ENCODE results near the gene ZNF280D. TPM values are rescaled to one million over a fixed set of nuclear protein-coding genes. Genes with fewer than 3 reads are reported as not detected.

Gene ZNF280D
- total RNA-seq, 2 donors from 2014 or later, result 35.1 to 44.2 TPM

- no peaks in the 10 kb centered on the region for H3K27me3 ChIP-seq (replicated peaks; ENCODE audit: insufficient read depth)
- H3K4me1 ChIP-seq (replicated peaks), result peaks cover under 1% of the 10 kb centered on the region
- no peak for DNase-seq (ENCODE audit: low spot score)
- TF ChIP-seq, protein P1, sequence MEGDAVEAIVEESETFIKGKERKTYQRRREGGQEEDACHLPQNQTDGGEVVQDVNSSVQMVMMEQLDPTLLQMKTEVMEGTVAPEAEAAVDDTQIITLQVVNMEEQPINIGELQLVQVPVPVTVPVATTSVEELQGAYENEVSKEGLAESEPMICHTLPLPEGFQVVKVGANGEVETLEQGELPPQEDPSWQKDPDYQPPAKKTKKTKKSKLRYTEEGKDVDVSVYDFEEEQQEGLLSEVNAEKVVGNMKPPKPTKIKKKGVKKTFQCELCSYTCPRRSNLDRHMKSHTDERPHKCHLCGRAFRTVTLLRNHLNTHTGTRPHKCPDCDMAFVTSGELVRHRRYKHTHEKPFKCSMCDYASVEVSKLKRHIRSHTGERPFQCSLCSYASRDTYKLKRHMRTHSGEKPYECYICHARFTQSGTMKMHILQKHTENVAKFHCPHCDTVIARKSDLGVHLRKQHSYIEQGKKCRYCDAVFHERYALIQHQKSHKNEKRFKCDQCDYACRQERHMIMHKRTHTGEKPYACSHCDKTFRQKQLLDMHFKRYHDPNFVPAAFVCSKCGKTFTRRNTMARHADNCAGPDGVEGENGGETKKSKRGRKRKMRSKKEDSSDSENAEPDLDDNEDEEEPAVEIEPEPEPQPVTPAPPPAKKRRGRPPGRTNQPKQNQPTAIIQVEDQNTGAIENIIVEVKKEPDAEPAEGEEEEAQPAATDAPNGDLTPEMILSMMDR (IDR thresholded peaks at IDR 0.05), result no peak
- TF ChIP-seq POLR2AphosphoS5 (IDR thresholded peaks at IDR 0.05) (no peak), POLR2A (IDR thresholded peaks at IDR 0.05) (no peak)
- 74% methylated on average over 1 of the region's 1 CpG for WGBS
- no peak overlapping the region for H3K4me3 ChIP-seq
- no peaks in the 10 kb centered on the region for H3K9me3 ChIP-seq
- no peaks in the 10 kb centered on the region for H3K36me3 ChIP-seq
- H3K27ac ChIP-seq, result no peak overlapping the region
- intact Hi-C loops (cut with DNase I), result no loop called here
Observed at GRCh38 chr15:56725386-56725785, 7.9 kb downstream of the ZNF280D start.

- intact Hi-C loops (cut with DNase I), result no loop called here
- DNase-seq (ENCODE audit: low spot score), result no peak
- Histone ChIP-seq H3K36me3 (no peaks in the 10 kb centered on the region), H3K4me3 (no peak overlapping the region), H3K9me3 (no peaks in the 10 kb centered on the region), H3K27me3 (replicated peaks; ENCODE audit: insufficient read depth) (no peaks in the 10 kb centered on the region), H3K27ac (no peak overlapping the region), H3K4me1 (replicated peaks) (no peaks in the 10 kb centered on the region)
- 46% methylated on average over 3 of the region's 3 CpGs for WGBS
- TF ChIP-seq POLR2A (IDR thresholded peaks at IDR 0.05) (no peak), POLR2AphosphoS5 (IDR thresholded peaks at IDR 0.05) (no peak)
- TF ChIP-seq, protein P1 (IDR thresholded peaks at IDR 0.05), result no peak
Observed at GRCh38 chr15:56724232-56724631, 9.1 kb downstream of the ZNF280D start.

DNA sequence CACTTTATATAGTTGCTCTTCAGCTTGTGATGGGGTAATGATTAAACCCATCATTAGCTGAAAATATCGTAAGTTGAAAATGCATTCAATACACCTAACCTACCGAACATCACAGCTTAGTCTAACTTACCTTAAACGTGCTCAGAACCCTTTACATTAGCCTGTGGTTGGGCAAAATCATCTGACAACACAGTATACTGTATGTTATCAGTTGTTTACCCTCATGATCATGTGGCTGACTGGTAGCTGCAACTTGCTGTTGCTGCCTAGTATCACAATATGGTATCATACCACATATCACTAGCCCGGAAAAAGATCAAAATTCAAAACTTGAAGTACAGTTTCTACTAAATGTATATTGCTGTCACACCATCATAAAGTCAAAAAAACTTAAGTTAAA is 9.5 kb downstream of the ZNF280D start:
- Histone ChIP-seq H3K4me3 (no peak overlapping the region), H3K27ac (no peak overlapping the region), H3K27me3 (replicated peaks; ENCODE audit: insufficient read depth) (no peaks in the 10 kb centered on the region), H3K36me3 (no peaks in the 10 kb centered on the region), H3K4me1 (replicated peaks) (no peaks in the 10 kb centered on the region), H3K9me3 (no peaks in the 10 kb centered on the region)
- 88% methylated on average over 4 of the region's 4 CpGs for WGBS
- DNase-seq (ENCODE audit: low spot score), result no peak
- no peak for TF ChIP-seq POLR2AphosphoS5 (IDR thresholded peaks at IDR 0.05)
- TF ChIP-seq, protein P1 (IDR thresholded peaks at IDR 0.05), result no peak
- TF ChIP-seq POLR2A (IDR thresholded peaks at IDR 0.05), result no peak
- intact Hi-C loops (cut with DNase I), result no loop called here

DNA sequence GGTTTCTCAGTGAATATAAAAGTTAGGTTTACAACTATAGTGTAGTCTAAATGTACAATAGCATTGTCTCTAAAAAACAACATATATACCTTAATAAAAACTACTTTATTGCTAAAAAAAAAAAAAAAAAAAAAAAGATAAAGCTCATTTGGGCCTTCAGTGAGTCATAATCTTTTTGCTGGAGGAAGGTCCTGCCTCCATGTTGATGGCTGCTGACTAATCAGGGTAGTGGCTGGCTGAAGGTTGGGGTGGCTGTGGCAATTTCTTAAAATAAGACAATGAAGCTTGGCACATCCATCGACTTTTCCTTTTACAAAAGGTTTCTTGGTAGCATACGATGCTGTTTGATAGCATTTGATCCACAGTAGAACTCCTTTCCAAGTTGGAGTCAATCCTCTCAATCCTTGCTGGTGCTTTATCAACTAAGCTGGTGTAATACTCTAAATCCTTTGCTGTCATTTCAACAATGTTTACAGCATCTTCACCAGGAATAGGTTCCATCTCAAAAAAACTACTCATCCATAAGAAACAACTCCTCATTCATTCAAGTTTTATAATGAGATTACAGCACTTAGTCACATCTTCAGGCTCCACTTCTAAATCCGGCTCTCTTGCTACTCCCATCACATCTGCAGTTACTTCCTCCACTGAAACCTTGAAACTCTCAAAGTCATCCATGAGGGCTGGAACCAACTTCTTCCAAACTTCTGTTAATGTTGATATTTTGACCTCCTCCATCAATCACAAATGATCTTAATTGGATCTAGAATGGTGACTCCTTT is 13.3 kb downstream of the ZNF280D start:
- Histone ChIP-seq H3K4me3 (no peak overlapping the region), H3K36me3 (no peaks in the 10 kb centered on the region), H3K27me3 (replicated peaks; ENCODE audit: insufficient read depth) (no peaks in the 10 kb centered on the region), H3K9me3 (no peaks in the 10 kb centered on the region), H3K27ac (no peak overlapping the region), H3K4me1 (replicated peaks) (no peaks in the 10 kb centered on the region)
- no peak for DNase-seq (ENCODE audit: low spot score)
- intact Hi-C loops (cut with DNase I), result no loop called here
- WGBS, result 94% methylated on average over 3 of the region's 3 CpGs
- TF ChIP-seq POLR2AphosphoS5 (IDR thresholded peaks at IDR 0.05) (no peak), POLR2A (IDR thresholded peaks at IDR 0.05) (no peak)
- TF ChIP-seq, protein P1 (IDR thresholded peaks at IDR 0.05), result no peak

GRCh38 chr15:56719021-56719612 is 14.2 kb downstream of the ZNF280D start:
- H3K4me1 ChIP-seq (replicated peaks), result no peaks in the 10 kb centered on the region
- no peak for DNase-seq (ENCODE audit: low spot score)
- TF ChIP-seq, protein P1 (IDR thresholded peaks at IDR 0.05), result no peak
- no peak for TF ChIP-seq POLR2A (IDR thresholded peaks at IDR 0.05)
- TF ChIP-seq POLR2AphosphoS5 (IDR thresholded peaks at IDR 0.05), result no peak
- no peaks in the 10 kb centered on the region for H3K36me3 ChIP-seq
- no peaks in the 10 kb centered on the region for H3K27me3 ChIP-seq (replicated peaks; ENCODE audit: insufficient read depth)
- no peak overlapping the region for H3K27ac ChIP-seq
- 89% methylated on average over 4 of the region's 4 CpGs for WGBS
- intact Hi-C loops (cut with DNase I), result no loop called here
- H3K9me3 ChIP-seq, result no peaks in the 10 kb centered on the region
- H3K4me3 ChIP-seq, result no peak overlapping the region
